GM18520 (cell line): ENCODE data around the gene SERPINI1.

Source experiments
- ATAC-seq: cut with Tn5 transposase; IDR thresholded peaks from one replicate; pipeline ENCODE4 v1.9.1; 2021; ENCODE audit not compliant: unreplicated experiment

SERPINI1 gene

GRCh38 chr3:167733961-167734497, 1.5 kb upstream of the SERPINI1 start:
- no peak for ATAC-seq

- peak; percentile 88 for ATAC-seq
These were observed 856 bp upstream of the SERPINI1 start, which contains the start of gene PDCD10 for GRCh38 chr3:167734498-167735232. TSS of gene PDCD10 (minus strand) at chr3:167734892. CDS start at chr3:167720157, 14,735 bp downstream.

GRCh38 chr3:167736264-167736787, 805 bp downstream of the SERPINI1 start:
- no peak for ATAC-seq

- ATAC-seq, result no peak
These were observed 1.5 kb downstream of the SERPINI1 start for GRCh38 chr3:167736997-167737396.

GRCh38 chr3:167738037-167738436, 2.5 kb downstream of the SERPINI1 start:
- no peak for ATAC-seq

- no peak for ATAC-seq
These were observed 3.8 kb downstream of the SERPINI1 start for GRCh38 chr3:167739190-167739810.

GRCh38 chr3:167740961-167741587, 5.6 kb downstream of the SERPINI1 start:
- ATAC-seq, result peak; percentile 72

- no peak for ATAC-seq
These were observed 6.8 kb downstream of the SERPINI1 start for GRCh38 chr3:167742338-167742737.

- no peak for ATAC-seq
These were observed 8.3 kb downstream of the SERPINI1 start for GRCh38 chr3:167743799-167744198.

GRCh38 chr3:167749209-167749608, 13.7 kb downstream of the SERPINI1 start:
- no peak for ATAC-seq

- no peak for ATAC-seq
These were observed 14.2 kb downstream of the SERPINI1 start for GRCh38 chr3:167749728-167750127.

- ATAC-seq, result peak; percentile 96
These were observed 14.9 kb downstream of the SERPINI1 start for GRCh38 chr3:167750272-167750971.

GRCh38 chr3:167754049-167754448, 18.5 kb downstream of the SERPINI1 start:
- no peak for ATAC-seq

GRCh38 chr3:167761302-167761701, 25.8 kb downstream of the SERPINI1 start:
- no peak for ATAC-seq

GRCh38 chr3:167762296-167762695, 26.8 kb downstream of the SERPINI1 start:
- ATAC-seq, result no peak

- peak; percentile 20 for ATAC-seq
These were observed 37.5 kb downstream of the SERPINI1 start for GRCh38 chr3:167772992-167773391.

- peak; percentile 89 for ATAC-seq
These were observed 38.1 kb downstream of the SERPINI1 start for GRCh38 chr3:167773584-167773983.

- no peak for ATAC-seq
These were observed 40.7 kb downstream of the SERPINI1 start for GRCh38 chr3:167776066-167776685.

GRCh38 chr3:167777356-167777755, 41.8 kb downstream of the SERPINI1 start:
- ATAC-seq, result no peak

- no peak for ATAC-seq
These were observed 44.8 kb downstream of the SERPINI1 start for GRCh38 chr3:167780214-167780883.
